COLO668 (cell line): ENCODE results near the gene FCER2.
"Not testable (repeated sequence)": the region's sequence is repeated elsewhere in the genome, so short reads cannot be mapped to it uniquely, and the experiment has no call there.

Source experiments
- DNase-seq: peaks from one replicate; lab custom pipeline; 2025; ENCODE audit not compliant: unreplicated experiment; lab: John Stamatoyannopoulos, UW

FCER2 gene

GRCh38 chr19:7701654-7702457 lies at the start of gene FCER2:
FCER2 (minus strand) TSS chr19:7702131; CDS start chr19:7699760, 2,371 bp downstream.
- no peak for DNase-seq

- DNase-seq, result no peak
Measured at GRCh38 chr19:7751157-7751783, 49.3 kb upstream of the FCER2 start.

DNA sequence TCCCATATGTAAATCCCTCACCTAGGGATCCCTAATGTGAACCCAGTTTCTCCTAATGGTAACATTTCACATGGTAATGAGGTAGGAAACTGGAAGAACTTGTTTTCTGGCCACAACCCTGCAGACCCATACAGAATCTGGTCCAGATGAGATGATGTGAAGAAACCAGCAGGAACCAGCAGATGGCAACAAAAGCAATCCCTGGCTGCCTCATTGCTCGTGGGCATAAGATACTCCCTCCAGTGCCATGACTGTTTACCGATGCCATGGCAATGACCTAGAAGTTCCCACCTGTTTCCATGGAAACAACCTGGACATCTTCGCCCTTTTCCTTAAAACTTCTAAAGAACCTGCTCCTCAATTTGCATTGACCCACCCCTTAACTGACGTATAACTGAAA lies 46.8 kb upstream of the FCER2 start:
- no peak for DNase-seq

GRCh38 chr19:7748171-7748570 lies 46.2 kb upstream of the FCER2 start:
- no peak for DNase-seq

GRCh38 chr19:7746903-7747884 lies 45.3 kb upstream of the FCER2 start, which contains the start of gene CD209:
CD209 (minus strand) TSS chr19:7747534; CDS start chr19:7747511, 23 bp downstream.
- no peak for DNase-seq

DNA sequence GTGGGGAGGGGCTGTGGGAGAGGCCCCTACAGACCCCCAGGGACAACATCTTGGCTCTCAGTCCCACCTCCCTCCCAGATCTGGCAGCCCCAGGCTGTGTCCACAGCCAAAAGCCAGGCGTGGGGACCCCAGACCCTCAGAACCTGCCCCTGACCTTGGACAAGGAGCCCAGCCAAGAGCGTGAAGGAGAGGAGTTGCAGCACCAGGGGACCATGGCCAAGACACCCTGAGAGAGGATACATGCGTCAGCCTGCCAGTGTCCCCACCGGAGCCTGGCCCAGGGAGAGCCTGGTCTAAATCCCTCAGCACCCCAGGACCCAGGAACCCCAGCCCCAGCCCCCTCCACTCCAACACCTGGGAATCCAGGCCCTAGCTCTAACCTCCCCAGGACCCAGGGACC lies 44.4 kb upstream of the FCER2 start:
- not testable (repeated sequence) for DNase-seq

GRCh38 chr19:7744871-7745650 lies 43.1 kb upstream of the FCER2 start:
- DNase-seq, result no peak

DNA sequence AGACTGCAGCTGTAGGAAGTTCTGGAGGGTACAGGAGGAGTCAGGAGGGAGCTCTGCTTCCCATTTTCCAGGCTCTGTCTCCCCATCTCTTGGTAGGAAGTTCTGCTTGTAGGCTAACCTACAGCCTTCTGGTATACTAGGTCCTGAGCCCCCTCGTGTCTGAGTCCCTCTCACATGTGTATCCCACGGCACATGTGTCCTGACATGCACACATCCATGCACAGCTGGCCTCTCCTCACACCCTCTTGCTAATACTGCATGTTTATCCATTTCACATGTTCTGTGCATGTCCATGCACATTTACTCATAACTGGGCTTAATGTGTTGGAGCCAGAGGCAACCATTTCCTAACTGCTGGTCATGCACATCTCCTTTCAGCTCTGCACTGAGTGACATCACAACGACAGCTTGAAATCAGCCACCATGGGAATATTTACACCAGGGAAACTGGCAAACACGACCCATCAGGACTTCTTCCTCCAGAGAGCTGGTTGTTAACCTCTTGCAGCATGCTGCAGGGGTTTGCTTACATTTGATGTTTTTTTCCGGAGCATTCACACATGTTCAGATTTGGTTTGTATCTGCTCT lies 42.4 kb upstream of the FCER2 start:
- DNase-seq, result no peak

DNA sequence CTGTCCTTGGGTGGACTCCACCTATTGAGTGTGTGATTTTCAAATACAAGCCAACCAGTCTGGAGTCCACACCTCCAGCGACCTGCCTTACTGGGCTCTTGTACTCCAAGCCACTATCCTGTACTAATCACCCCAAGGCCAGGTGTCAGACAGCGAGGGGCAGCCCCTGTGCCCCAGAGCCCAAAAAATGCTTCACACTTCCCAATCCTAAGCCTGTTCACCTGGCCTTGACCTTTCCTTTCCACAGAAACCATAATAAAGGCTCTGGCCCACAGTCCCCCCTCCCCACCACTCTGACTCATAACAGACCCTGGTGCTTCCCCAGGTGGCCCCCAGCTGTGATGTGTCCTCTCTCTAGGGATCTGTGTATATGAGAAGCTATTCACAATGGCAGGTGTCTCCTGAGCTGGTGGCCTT lies 41.5 kb upstream of the FCER2 start:
- no peak for DNase-seq

DNA sequence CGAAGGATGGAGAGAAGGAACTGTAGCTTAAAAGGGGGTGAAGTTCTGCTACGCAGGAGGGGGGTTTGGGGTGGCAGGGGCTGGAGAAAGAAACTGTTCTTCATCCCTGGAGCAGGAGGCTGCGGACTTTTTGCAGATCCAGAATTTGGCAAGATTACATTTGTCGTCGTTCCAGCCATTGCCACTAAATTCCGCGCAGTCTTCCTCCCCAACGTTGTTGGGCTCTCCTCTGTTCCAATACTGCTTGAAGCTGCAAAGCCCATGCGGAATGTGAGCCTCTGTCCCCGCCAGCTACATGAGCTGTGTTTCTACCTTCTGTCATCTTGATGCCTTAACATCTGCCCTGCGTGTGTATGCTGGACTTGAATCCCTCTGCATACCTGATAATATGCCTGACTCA lies 41.1 kb upstream of the FCER2 start:
- no peak for DNase-seq

DNA sequence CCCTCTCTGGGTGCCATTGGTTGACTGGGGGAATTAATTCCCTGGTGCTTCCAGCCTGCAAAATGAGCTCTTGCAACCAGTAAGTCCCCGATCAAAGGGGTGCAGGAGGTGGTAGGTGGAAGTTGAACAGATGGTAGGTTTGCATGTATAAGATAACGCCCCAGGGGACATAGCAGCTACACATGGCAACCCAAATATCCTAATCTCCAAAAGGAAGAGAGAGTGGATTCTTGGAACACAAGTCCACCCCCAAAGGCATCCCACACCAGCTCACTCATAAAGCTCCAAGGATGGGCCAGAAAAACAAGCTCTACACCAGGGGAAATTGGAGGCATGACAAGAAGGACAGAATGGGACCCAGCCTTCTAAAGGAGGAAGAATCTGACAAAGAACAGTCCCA lies 40.6 kb upstream of the FCER2 start:
- no peak for DNase-seq

DNA sequence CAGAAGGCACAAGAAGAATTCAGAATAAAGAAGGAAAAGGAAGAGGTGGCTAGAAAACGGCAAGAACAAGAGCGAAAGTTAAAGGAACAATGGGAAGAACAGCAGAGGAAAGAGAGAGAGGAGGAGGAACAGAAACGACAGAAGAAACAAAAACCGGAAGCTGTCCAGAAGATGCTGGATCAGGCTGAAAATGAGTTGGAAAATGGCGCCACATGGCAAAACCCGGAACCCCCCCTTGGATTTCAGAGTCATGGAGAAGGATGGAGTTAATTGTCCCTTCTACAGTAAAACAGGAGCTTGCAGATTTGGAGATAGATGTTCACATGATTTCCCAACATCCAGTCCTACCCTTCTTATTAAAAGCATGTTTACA lies 38.7 kb upstream of the FCER2 start:
- DNase-seq, result no peak

DNA sequence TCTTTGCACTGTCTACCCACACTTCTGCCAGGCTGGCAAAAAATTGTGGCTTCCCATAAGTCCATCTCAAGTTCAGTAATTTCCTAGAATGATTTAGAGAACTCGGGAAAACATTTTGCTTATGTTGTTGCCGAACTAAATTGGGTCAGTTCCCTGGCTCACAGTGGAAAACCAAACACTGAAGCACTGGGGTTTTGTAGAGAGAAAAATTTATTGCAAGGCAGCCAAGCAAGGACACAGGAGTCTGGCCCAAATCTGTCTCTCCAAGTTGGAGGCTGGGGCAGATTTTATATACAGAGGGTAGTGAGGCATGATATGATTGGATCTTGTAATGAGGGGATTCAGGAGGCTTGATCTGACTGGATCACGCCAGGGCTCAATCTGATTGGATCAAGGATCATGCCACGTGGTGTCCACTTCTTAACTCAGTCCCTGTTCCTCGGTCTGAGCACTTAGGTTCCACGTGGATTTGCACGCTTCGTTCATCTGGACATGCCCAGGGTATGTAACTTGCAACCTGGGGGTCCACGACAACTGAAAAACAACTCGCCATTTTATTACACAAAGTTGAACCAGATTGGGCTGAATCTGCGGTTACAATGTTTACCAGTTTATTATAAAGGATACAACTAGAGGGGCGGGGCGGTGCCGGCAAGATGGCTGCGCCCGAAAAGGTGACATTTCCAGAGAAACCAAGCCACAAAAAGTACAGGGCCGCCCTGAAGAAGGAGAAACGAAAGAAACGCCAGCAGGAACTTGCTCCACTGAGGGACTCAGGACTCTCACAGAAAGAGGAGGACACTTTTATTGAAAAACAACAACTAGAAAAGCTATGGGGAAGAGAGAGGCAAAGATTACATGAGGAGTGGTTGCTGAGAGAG lies 38.1 kb upstream of the FCER2 start:
- no peak for DNase-seq

DNA sequence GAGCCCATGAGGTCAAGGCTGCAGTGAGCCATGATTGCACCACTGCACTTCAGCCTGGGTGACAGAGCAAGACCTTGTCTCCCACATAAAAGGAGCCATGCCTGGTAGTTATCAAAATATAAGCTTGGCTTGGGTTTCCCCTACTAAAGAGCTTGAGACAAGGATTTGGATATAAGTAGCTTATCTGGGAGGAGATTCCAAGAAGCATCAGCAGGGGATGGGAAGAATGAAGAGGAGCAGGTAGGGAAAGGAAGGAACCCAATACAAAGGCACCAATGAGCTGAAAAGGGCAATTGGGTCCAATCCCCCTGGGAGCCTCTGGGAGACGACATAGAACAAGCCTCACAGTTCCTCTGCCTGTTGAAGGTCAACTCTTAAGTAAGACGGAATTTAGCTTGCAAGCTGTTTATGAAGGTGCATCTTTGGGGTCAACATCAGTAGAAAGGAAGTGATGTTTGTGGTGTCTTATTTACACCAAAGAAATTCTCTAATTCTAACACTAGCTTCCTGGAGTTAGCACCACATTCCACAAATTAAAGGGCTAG lies 37.4 kb upstream of the FCER2 start:
- DNase-seq, result no peak

GRCh38 chr19:7738023-7738422 lies 36.1 kb upstream of the FCER2 start:
- no peak for DNase-seq

DNA sequence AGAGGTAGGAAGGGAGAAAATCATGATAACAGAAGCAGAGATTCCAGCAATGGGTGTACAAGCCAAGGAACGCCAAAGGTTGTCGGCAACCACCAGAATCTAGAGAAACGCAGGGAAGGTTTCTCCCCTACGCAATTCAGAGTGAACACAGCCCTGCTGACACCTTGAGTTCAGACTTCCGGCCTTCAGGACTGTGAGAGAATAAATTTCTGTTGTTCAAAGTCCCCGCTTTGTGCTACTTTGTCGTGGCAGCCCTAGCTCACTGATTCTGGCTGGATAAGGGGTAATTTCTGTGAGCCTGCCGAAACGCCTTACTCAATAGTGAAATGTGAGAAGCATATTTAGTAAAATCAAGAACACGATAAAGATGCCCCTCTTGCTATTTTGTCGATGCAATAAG lies 35.3 kb upstream of the FCER2 start:
- DNase-seq, result no peak

- no peak for DNase-seq
Measured at GRCh38 chr19:7736148-7736547, 34.2 kb upstream of the FCER2 start.

- DNase-seq, result no peak
Measured at GRCh38 chr19:7734220-7735203, 32.6 kb upstream of the FCER2 start.
